ENCODE measurements around the gene C19orf44. TPM values are rescaled to one million over a fixed set of nuclear protein-coding genes. Genes with fewer than 3 reads are reported as not detected.
A peak's percentile ranks its signal among the peaks of the same experiment; 100 is the strongest.
"Not testable (repeated sequence)": the region's sequence is repeated elsewhere in the genome, so short reads cannot be mapped to it uniquely, and the experiment has no call there.

Gene C19orf44
- total RNA-seq, 1 donor from 2014 or later = 8.5 TPM

- H3K4me3 Mint-ChIP-seq = peak overlapping the region; percentile 95
- peak; percentile 74 for DNase-seq (ENCODE audit: extremely low spot score, unreplicated experiment)
- H3K4me1 Mint-ChIP-seq (ENCODE audit: unreplicated experiment) = peaks cover 36% of the 10 kb centered on the region
- no peaks in the 10 kb centered on the region for H3K36me3 Mint-ChIP-seq
- H3K27ac Mint-ChIP-seq = peak overlapping the region; percentile 88
- TF ChIP-seq CTCF (conservative IDR thresholded peaks at IDR 0.05) = no peak
- no peaks in the 10 kb centered on the region for H3K27me3 Mint-ChIP-seq
- H3K9me3 Mint-ChIP-seq = no peaks in the 10 kb centered on the region
Measured at GRCh38 chr19:16470911-16471811, 25.0 kb upstream of the C19orf44 start.

GRCh38 chr19:16472559-16472899, 23.7 kb upstream of the C19orf44 start:
- not testable (repeated sequence) for H3K27ac Mint-ChIP-seq; DNase-seq (ENCODE audit: extremely low spot score, unreplicated experiment); H3K9me3 Mint-ChIP-seq; H3K36me3 Mint-ChIP-seq; H3K27me3 Mint-ChIP-seq
- Mint-ChIP-seq H3K4me3 (peak overlapping the region; percentile 90), H3K4me1 (ENCODE audit: unreplicated experiment) (peaks cover 30% of the 10 kb centered on the region)

- H3K36me3 Mint-ChIP-seq = no peaks in the 10 kb centered on the region
- H3K4me1 Mint-ChIP-seq (ENCODE audit: unreplicated experiment) = peaks cover 25% of the 10 kb centered on the region
- no peaks in the 10 kb centered on the region for H3K27me3 Mint-ChIP-seq
- H3K4me3 Mint-ChIP-seq = peak overlapping the region; percentile 73
- no peaks in the 10 kb centered on the region for H3K9me3 Mint-ChIP-seq
- no peak for TF ChIP-seq CTCF (conservative IDR thresholded peaks at IDR 0.05)
- DNase-seq (ENCODE audit: extremely low spot score, unreplicated experiment) = no peak
- H3K27ac Mint-ChIP-seq = no peak overlapping the region
Measured at GRCh38 chr19:16472992-16473391, 23.2 kb upstream of the C19orf44 start.

- no peak for TF ChIP-seq CTCF (conservative IDR thresholded peaks at IDR 0.05)
- no peak overlapping the region for H3K4me3 Mint-ChIP-seq
Measured at GRCh38 chr19:16473875-16474392, 22.3 kb upstream of the C19orf44 start.

GRCh38 chr19:16476401-16476800, 19.8 kb upstream of the C19orf44 start:
- no peak for DNase-seq (ENCODE audit: extremely low spot score, unreplicated experiment)
- no peak overlapping the region for H3K27ac Mint-ChIP-seq
- TF ChIP-seq CTCF (conservative IDR thresholded peaks at IDR 0.05) = no peak
- H3K27me3 Mint-ChIP-seq = no peaks in the 10 kb centered on the region
- no peaks in the 10 kb centered on the region for H3K9me3 Mint-ChIP-seq
- no peaks in the 10 kb centered on the region for H3K36me3 Mint-ChIP-seq
- H3K4me1 Mint-ChIP-seq (ENCODE audit: unreplicated experiment) = peaks cover 4% of the 10 kb centered on the region
- H3K4me3 Mint-ChIP-seq = no peak overlapping the region

More at GRCh38 chr19:16473875-16474392, 22.3 kb upstream of the C19orf44 start:
- Mint-ChIP-seq H3K27me3 (no peaks in the 10 kb centered on the region), H3K36me3 (no peaks in the 10 kb centered on the region), H3K9me3 (no peaks in the 10 kb centered on the region), H3K27ac (no peak overlapping the region), H3K4me1 (ENCODE audit: unreplicated experiment) (peaks cover 20% of the 10 kb centered on the region)
- no peak for DNase-seq (ENCODE audit: extremely low spot score, unreplicated experiment)

- Mint-ChIP-seq H3K27ac (no peak overlapping the region), H3K27me3 (no peaks in the 10 kb centered on the region), H3K4me1 (ENCODE audit: unreplicated experiment) (peaks cover 4% of the 10 kb centered on the region), H3K4me3 (no peak overlapping the region), H3K36me3 (no peaks in the 10 kb centered on the region), H3K9me3 (no peaks in the 10 kb centered on the region)
- no peak for DNase-seq (ENCODE audit: extremely low spot score, unreplicated experiment)
- TF ChIP-seq CTCF (conservative IDR thresholded peaks at IDR 0.05) = no peak
Measured at GRCh38 chr19:16477311-16477710, 18.9 kb upstream of the C19orf44 start.

Data from type B pancreatic cell (in vitro differentiated cells).